GM23338 (cell line): ENCODE data around the gene ALDH3B1.

Experiments used
- CREB1 ChIP-seq: fragments of 250-450 bp; sonication (Bioruptor Pico); IDR thresholded peaks from 2 replicates; pipeline ENCODE4 v1.5.0; 2020; ENCODE audit warnings: low read depth, mild to moderate bottlenecking, moderate library complexity
- CTCF ChIP-seq, 2 experiments: fragments of 200-600 bp in 1 of 2; sonication (generic) in 1 of 2; conservative IDR thresholded peaks; 2 replicates each; pipeline versions ENCODE4 v1.5.1 to v1.6.1; 2016 to 2017; ENCODE audit warnings: antibody characterized with exemption in 2 of 2, low read depth in 2 of 2, mild to moderate bottlenecking in 2 of 2, moderate library complexity in 1 of 2
- ETS1 ChIP-seq: IDR thresholded peaks from 2 replicates; pipeline ENCODE4 v1.6.1; 2016; ENCODE audit warnings: antibody characterized with exemption
- EZH2 ChIP-seq: fragments of 200-600 bp; sonication (generic); IDR thresholded peaks from one replicate; pipeline ENCODE4 v1.8.0; 2017; ENCODE audit warnings: antibody characterized with exemption, mild to moderate bottlenecking, low read depth; ENCODE audit not compliant: unreplicated experiment
- EZH2phosphoT487 ChIP-seq: fragments of 200-600 bp; sonication (generic); IDR thresholded peaks from one replicate; pipeline ENCODE4 v1.8.1; 2018; ENCODE audit warnings: antibody characterized with exemption; ENCODE audit not compliant: unreplicated experiment
- JUNB ChIP-seq: IDR thresholded peaks from one replicate; pipeline ENCODE4 v1.6.1; 2016; ENCODE audit warnings: antibody characterized with exemption; ENCODE audit not compliant: unreplicated experiment
- NANOG ChIP-seq: IDR thresholded peaks from 2 replicates; pipeline ENCODE4 v1.6.1; 2016; ENCODE audit warnings: antibody characterized with exemption, borderline replicate concordance
- POLR2AphosphoS5 ChIP-seq: IDR thresholded peaks from 2 replicates; pipeline ENCODE4 v1.6.1; 2016; ENCODE audit warnings: antibody characterized with exemption, low read depth
- REST ChIP-seq: IDR thresholded peaks from one replicate; pipeline ENCODE4 v1.6.1; 2018; ENCODE audit warnings: antibody characterized with exemption; ENCODE audit not compliant: unreplicated experiment
- STAT1 ChIP-seq: IDR thresholded peaks from one replicate; pipeline ENCODE4 v1.6.1; 2016; ENCODE audit warnings: antibody characterized with exemption; ENCODE audit not compliant: unreplicated experiment
- ZNF114 ChIP-seq: fragments of 250-450 bp; sonication (Bioruptor Pico); IDR thresholded peaks from 2 replicates; pipeline ENCODE4 v1.5.0; 2020; ENCODE audit warnings: mild to moderate bottlenecking, moderate library complexity
- ZNF331 ChIP-seq: fragments of 250-450 bp; sonication (Bioruptor Pico); IDR thresholded peaks from 2 replicates; pipeline ENCODE4 v1.5.0; 2020; ENCODE audit warnings: low read depth, mild to moderate bottlenecking, moderate library complexity
- ZNF462 ChIP-seq: fragments of 250-450 bp; sonication (Bioruptor Pico); IDR thresholded peaks from 2 replicates; pipeline ENCODE4 v1.5.0; 2020; ENCODE audit warnings: mild to moderate bottlenecking, moderate library complexity

- TF ChIP-seq REST (no peak), CTCF (conservative IDR thresholded peaks at IDR 0.05; ENCODE audit: low read depth in 2 of 2) (no peak), CREB1 (CRISPR knock-in tag) (no peak), POLR2AphosphoS5 (no peak), EZH2 (no peak), EZH2phosphoT487 (no peak), STAT1 (no peak), JUNB (no peak), ZNF331 (CRISPR knock-in tag) (no peak), ETS1 (no peak), NANOG (no peak), ZNF114 (no peak), ZNF462 (no peak)
Observed at GRCh38 chr11:68048681-68049508, 38.8 kb downstream of the ALDH3B1 start.
